IMR-90 (cell line): ENCODE data around the gene PADI2. TPM values are rescaled to one million over a fixed set of nuclear protein-coding genes. Genes with fewer than 3 reads are reported as not detected.

Experiments
- ATAC-seq: fragments of 200-7000 bp; cut with Tn5 transposase; 2 replicates; pipeline ENCODE4 v1.9.1; 2020; ENCODE audit warnings: low read depth, mild to moderate bottlenecking, moderate library complexity
- BruUV-seq: library from RNA; stranded (reverse); fragments of 400-500 nt; replicated peaks from 2 replicates; lab custom pipeline; 2021; lab: Mats Ljungman, UMichigan
- CTCF ChIA-PET: fragments of 300-600 bp; formaldehyde crosslinking; extraction: SDS; loops from one replicate; lab custom pipeline; 2021; ENCODE audit warnings: antibody characterized with exemption; lab: Yijun Ruan, JAX
- POLR2A ChIA-PET: fragments of 300-600 bp; sonication (Branson Sonifier 250); formaldehyde crosslinking; loops from one replicate; lab custom pipeline; 2022; ENCODE audit warnings: antibody characterized with exemption; ENCODE audit not compliant: unreplicated experiment; lab: Charles Lee
- DNase-seq: peaks from one replicate; pipeline ENCODE4 v3.0.0; 2013
- H2AFZ ChIP-seq: replicated peaks from 2 replicates; pipeline ENCODE3; 2013; ENCODE audit warnings: low read length, mild to moderate bottlenecking; ENCODE audit not compliant: poor library complexity
- H2AK5ac ChIP-seq: 2 replicates; pipeline ENCODE4 v1.6.1; 2013; ENCODE audit warnings: low read depth, low read length, inconsistent platforms
- H2AK9ac ChIP-seq: replicated peaks from 2 replicates; pipeline ENCODE3; 2013; ENCODE audit warnings: mild to moderate bottlenecking, low read depth, low read length, moderate library complexity; ENCODE audit not compliant: poor library complexity
- H2BK120ac ChIP-seq: 2 replicates; pipeline ENCODE4 v1.6.1; 2013; ENCODE audit warnings: low read depth, low read length, inconsistent platforms
- H2BK15ac ChIP-seq: 3 replicates; pipeline ENCODE4 v1.6.1; 2013; ENCODE audit warnings: low read depth, low read length, inconsistent platforms
- H2BK20ac ChIP-seq: 2 replicates; pipeline ENCODE4 v1.6.1; 2013; ENCODE audit warnings: low read depth, mild to moderate bottlenecking, inconsistent platforms, low read length, moderate library complexity
- H2BK5ac ChIP-seq: 2 replicates; pipeline ENCODE4 v1.6.1; 2013; ENCODE audit warnings: mild to moderate bottlenecking, low read depth, low read length, inconsistent platforms; ENCODE audit not compliant: poor library complexity, severe bottlenecking
- H3K14ac ChIP-seq: replicated peaks from 2 replicates; pipeline ENCODE4 v1.6.1; 2013; ENCODE audit warnings: low read depth, low read length, inconsistent platforms
- H3K18ac ChIP-seq: 2 replicates; pipeline ENCODE4 v1.6.1; 2013; ENCODE audit warnings: low read depth, low read length, control low read depth
- H3K23ac ChIP-seq: 2 replicates; pipeline ENCODE4 v1.6.1; 2013; ENCODE audit warnings: low read depth, low read length, inconsistent platforms
- H3K27ac ChIP-seq: 2 replicates; pipeline ENCODE4 v1.5.1; 2013; ENCODE audit warnings: mild to moderate bottlenecking, control low read depth, low read length; ENCODE audit not compliant: insufficient read depth
- H3K27me3 ChIP-seq: 2 replicates; pipeline ENCODE4 v1.6.1; 2013; ENCODE audit warnings: low read length; ENCODE audit not compliant: control insufficient read depth, insufficient read depth
- H3K36me3 ChIP-seq: 2 replicates; pipeline ENCODE4 v1.6.1; 2013; ENCODE audit warnings: low read length, mixed read lengths; ENCODE audit not compliant: control insufficient read depth, insufficient read depth
- H3K4ac ChIP-seq: 2 replicates; pipeline ENCODE4 v1.6.1; 2013; ENCODE audit warnings: low read depth, low read length, inconsistent platforms
- H3K4me1 ChIP-seq: 2 replicates; pipeline ENCODE4 v1.6.1; 2013; ENCODE audit warnings: low read length, mixed read lengths; ENCODE audit not compliant: control insufficient read depth, insufficient read depth
- H3K4me2 ChIP-seq: 2 replicates; pipeline ENCODE4 v1.6.1; 2013; ENCODE audit warnings: low read depth, mild to moderate bottlenecking, control low read depth, low read length, moderate library complexity
- H3K4me3 ChIP-seq: 2 replicates; pipeline ENCODE4 v1.5.1; 2013; ENCODE audit warnings: low read depth, mild to moderate bottlenecking, control low read depth, low read length, moderate library complexity; ENCODE audit not compliant: insufficient read depth
- H3K56ac ChIP-seq: 2 replicates; pipeline ENCODE4 v1.6.1; 2013; ENCODE audit warnings: low read length, inconsistent platforms; ENCODE audit not compliant: insufficient read depth; ENCODE audit errors: extremely low read depth
- H3K79me1 ChIP-seq, 2 experiments: 2 replicates each; pipeline ENCODE4 v1.6.1; 2013; ENCODE audit warnings: low read length in 2 of 2, inconsistent platforms in 1 of 2, low read depth in 1 of 2
- H3K9ac ChIP-seq: 2 replicates; pipeline ENCODE4 v1.6.1; 2013; ENCODE audit warnings: low read depth, low read length, control low read depth
- H3K9me1 ChIP-seq: 2 replicates; pipeline ENCODE4 v1.6.1; 2013; ENCODE audit warnings: low read length, inconsistent platforms; ENCODE audit not compliant: insufficient read depth
- H3K9me3 ChIP-seq: 2 replicates; pipeline ENCODE4 v1.6.1; 2013; ENCODE audit warnings: low read length; ENCODE audit not compliant: control insufficient read depth, insufficient read depth
- H4K20me1 ChIP-seq: 2 replicates; pipeline ENCODE4 v1.6.1; 2013; ENCODE audit warnings: low read length, inconsistent platforms; ENCODE audit not compliant: insufficient read depth
- H4K5ac ChIP-seq: 2 replicates; pipeline ENCODE4 v1.6.1; 2013; ENCODE audit warnings: mild to moderate bottlenecking, low read depth, low read length, control low read depth
- H4K8ac ChIP-seq, 2 experiments: 2 replicates each; pipeline ENCODE4 v1.6.1; 2013; ENCODE audit warnings: low read depth in 2 of 2, low read length in 2 of 2, control low read depth in 1 of 2, inconsistent platforms in 1 of 2
- H4K91ac ChIP-seq: 2 replicates; pipeline ENCODE4 v1.6.1; 2013; ENCODE audit warnings: low read depth, low read length, inconsistent platforms; ENCODE audit not compliant: insufficient read depth
- BHLHE40 ChIP-seq: fragments of 150-350 bp; IDR thresholded peaks from 2 replicates; pipeline ENCODE4 v1.6.1; 2016; ENCODE audit warnings: mild to moderate bottlenecking, low read depth, low read length
- CEBPB ChIP-seq: IDR thresholded peaks from 2 replicates; pipeline ENCODE4 v1.6.1; 2012; ENCODE audit warnings: low read depth, low read length, improper control_type of control experiment
- CHD1 ChIP-seq: IDR thresholded peaks from 2 replicates; pipeline ENCODE4 v1.6.1; 2012; ENCODE audit warnings: low read depth, low read length, improper control_type of control experiment
- CTCF ChIP-seq: conservative IDR thresholded peaks from 2 replicates; pipeline ENCODE4 v1.5.1; 2012; ENCODE audit warnings: mild to moderate bottlenecking, low read depth, low read length, improper control_type of control experiment
- ELK1 ChIP-seq: fragments of 150-350 bp; IDR thresholded peaks from 2 replicates; pipeline ENCODE4 v1.6.1; 2016; ENCODE audit warnings: low read depth, mild to moderate bottlenecking, low read length, moderate library complexity, borderline replicate concordance
- FOS ChIP-seq: fragments of 150-350 bp; IDR thresholded peaks from 2 replicates; pipeline ENCODE4 v1.6.1; 2016; ENCODE audit warnings: low read depth, low read length
- MAFK ChIP-seq: IDR thresholded peaks from 2 replicates; pipeline ENCODE4 v1.6.1; 2012; ENCODE audit warnings: low read depth, low read length, improper control_type of control experiment
- MAZ ChIP-seq: IDR thresholded peaks from 2 replicates; pipeline ENCODE4 v1.6.1; 2012; ENCODE audit warnings: low read depth, mild to moderate bottlenecking, low read length, improper control_type of control experiment, moderate library complexity, borderline replicate concordance
- MXI1 ChIP-seq: IDR thresholded peaks from 2 replicates; pipeline ENCODE4 v1.6.1; 2012; ENCODE audit warnings: low read depth, mild to moderate bottlenecking, low read length, moderate library complexity, borderline replicate concordance
- NFE2L2 ChIP-seq: fragments of 150-350 bp; IDR thresholded peaks from 2 replicates; pipeline ENCODE4 v1.6.1; 2016; ENCODE audit warnings: low read depth, mild to moderate bottlenecking, low read length
- POLR2A ChIP-seq: IDR thresholded peaks from 2 replicates; pipeline ENCODE4 v1.6.1; 2012; ENCODE audit warnings: mild to moderate bottlenecking, low read depth, low read length
- RAD21 ChIP-seq: IDR thresholded peaks from 2 replicates; pipeline ENCODE4 v1.6.1; 2012; ENCODE audit warnings: low read length, improper control_type of control experiment
- RCOR1 ChIP-seq: IDR thresholded peaks from 2 replicates; pipeline ENCODE4 v1.6.1; 2012; ENCODE audit warnings: mild to moderate bottlenecking, low read length, improper control_type of control experiment; ENCODE audit not compliant: insufficient replicate concordance
- RFX5 ChIP-seq: IDR thresholded peaks from 2 replicates; pipeline ENCODE4 v1.8.0; 2012; ENCODE audit warnings: low read depth, mild to moderate bottlenecking, low read length, moderate library complexity
- SMC3 ChIP-seq: fragments of 150-350 bp; IDR thresholded peaks from 2 replicates; pipeline ENCODE4 v1.6.1; 2016; ENCODE audit warnings: low read depth, mild to moderate bottlenecking, antibody characterized with exemption, low read length, moderate library complexity
- WGBS, 2 experiments: methylation state at CpG; one replicate each; pipeline versions ENCODE4 v1.1.5 to v1.1.7; 2013; ENCODE audit warnings: missing lambda C conversion rate in 2 of 2; ENCODE audit not compliant: insufficient read length in 1 of 2; ENCODE audit errors: extremely low coverage in 2 of 2; 5-methylcytosine and 5-hydroxymethylcytosine counted together
- dilution Hi-C: fragments of 300-500 bp; cut with HindIII; formaldehyde crosslinking; loops from one replicate; pipeline ENCODE4 v1.14.3; 2018; ENCODE audit warnings: low sequenced_read_pairs; ENCODE audit not compliant: unreplicated experiment
- in situ Hi-C: fragments of 300-500 bp; cut with MboI; formaldehyde crosslinking; loops from 3 replicates; pipeline ENCODE4 v1.14.3; 2019; ENCODE audit warnings: low sequenced_read_pairs, inconsistent platforms, mixed read lengths
- intact Hi-C: fragments of 100-400 bp; cut with micrococcal nuclease; formaldehyde crosslinking; loops from 2 replicates; pipeline ENCODE4 v1.10.0; 2022
- polyA plus RNA-seq, 3 experiments: library from polyadenylated mRNA; depleted of rRNA; stranded (reverse); fragments of >200 nt; gene quantifications; 2 replicates each; pipeline ENCODE4 v1.2.3, GENCODE V29; 2012; ENCODE audit warnings: low replicate concordance in 1 of 3
- total RNA-seq: library from RNA; depleted of rRNA; stranded (reverse); fragments of >200 nt; gene quantifications from 2 replicates; pipeline ENCODE4 v1.2.3, GENCODE V29; 2012

PADI2 gene
- total and polyA plus RNA-seq, 2 of the 4 experiments (the other 2 are of a cell fraction): not detected

GRCh38 chr1:17032741-17033140 lies 86.5 kb downstream of the PADI2 start:
- no peak overlapping the region for H4K91ac ChIP-seq
- no peak overlapping the region for H3K27ac ChIP-seq
- peaks cover 31% of the 10 kb centered on the region for H3K36me3 ChIP-seq
- dilution Hi-C loops: no loop called here
- intact Hi-C loops: no loop called here
- no peak overlapping the region for H2BK5ac ChIP-seq
- 100% methylated on average over 2 of the region's 3 CpGs; no CpG with 5 or more reads in 1 of the 2 experiments for WGBS, 2 experiments
- no peak overlapping the region for H3K4ac ChIP-seq
- in situ Hi-C loops: loop anchor here (25.0 kb wide), 1 partner anchor 420 kb away; the partner anchor contains the start of gene NBPF1
- no peaks in the 10 kb centered on the region for H3K27me3 ChIP-seq
- H3K23ac ChIP-seq: no peak overlapping the region
- no peak overlapping the region for H3K18ac ChIP-seq
- ATAC-seq (no peak), DNase-seq (no peak)
- H2BK120ac ChIP-seq: no peak overlapping the region
- no peak overlapping the region for H3K14ac ChIP-seq
- H3K9me1 ChIP-seq: no peaks in the 10 kb centered on the region
- no peaks in the 10 kb centered on the region; the same call in 1 of the 2 replicates for H4K20me1 ChIP-seq
- no TSS peak for BruUV-seq
- no peak overlapping the region for H3K9ac ChIP-seq
- H2BK20ac ChIP-seq: no peak overlapping the region
- no peak overlapping the region for H2AK9ac ChIP-seq
- no peak for TF ChIP-seq MXI1
- no peak for TF ChIP-seq BHLHE40
- TF ChIP-seq FOS: no peak
- no peak for TF ChIP-seq CEBPB
- no peak for TF ChIP-seq ELK1
- no peak for TF ChIP-seq NFE2L2
- TF ChIP-seq CHD1: no peak
- no peak for TF ChIP-seq RFX5
- no peak for TF ChIP-seq MAZ
- TF ChIP-seq RCOR1: no peak
- no peak for TF ChIP-seq CTCF
- TF ChIP-seq RAD21: no peak
- TF ChIP-seq SMC3: no peak
- TF ChIP-seq POLR2A: no peak
- TF ChIP-seq MAFK: no peak
- no peak overlapping the region for H3K56ac ChIP-seq
- no peak overlapping the region for H2AFZ ChIP-seq
- ChIA-PET POLR2A (no interaction called here), CTCF (interaction anchor here (1.3 kb wide), 1 partner anchor 13 kb away, joined by 3 read pairs; no protein-coding TSS in a partner anchor)
- no peak overlapping the region for H2BK15ac ChIP-seq
- H2AK5ac ChIP-seq: no peak overlapping the region
- no peaks in the 10 kb centered on the region for H3K4me1 ChIP-seq
- H3K79me1 ChIP-seq: peaks cover 9 to 28% of the 10 kb centered on the region in 2 experiments; a peak in 3 of 4 replicates
- H4K5ac ChIP-seq: no peak overlapping the region
- no peak overlapping the region for H4K8ac ChIP-seq
- H3K9me3 ChIP-seq: no peaks in the 10 kb centered on the region
- H3K4me2 ChIP-seq: no peak overlapping the region
- H3K4me3 ChIP-seq: no peak overlapping the region
